Measurements from ENCODE around the gene VKORC1L1.
"Not testable (repeated sequence)": the region's sequence is repeated elsewhere in the genome, so short reads cannot be mapped to it uniquely, and the experiment has no call there.

Gene VKORC1L1

GRCh38 chr7:65846008-65846570 lies 26.8 kb upstream of the VKORC1L1 start:
- TF ChIP-seq CTCF (conservative IDR thresholded peaks at IDR 0.05; ENCODE audit: low read depth, low read length), result no peak
- no peak overlapping the region for H3K4me3 ChIP-seq (ENCODE audit: low read depth, low read length)
- DNase-seq (ENCODE audit: low read depth), result no peak

- not testable (repeated sequence) for DNase-seq (ENCODE audit: low read depth); H3K4me3 ChIP-seq (ENCODE audit: low read depth, low read length)
Observed at GRCh38 chr7:65853426-65853825, 19.4 kb upstream of the VKORC1L1 start.

GRCh38 chr7:65853892-65854291 lies 19.0 kb upstream of the VKORC1L1 start:
- not testable (repeated sequence) for H3K4me3 ChIP-seq (ENCODE audit: low read depth, low read length); DNase-seq (ENCODE audit: low read depth)

- H3K4me3 ChIP-seq (ENCODE audit: low read depth, low read length); DNase-seq (ENCODE audit: low read depth): not testable (repeated sequence)
Observed at GRCh38 chr7:65857321-65857894, 15.5 kb upstream of the VKORC1L1 start.

GRCh38 chr7:65858660-65859059 lies 14.2 kb upstream of the VKORC1L1 start:
- not testable (repeated sequence) for H3K4me3 ChIP-seq (ENCODE audit: low read depth, low read length); DNase-seq (ENCODE audit: low read depth)

GRCh38 chr7:65866244-65866643 lies 6.6 kb upstream of the VKORC1L1 start:
- H3K4me3 ChIP-seq (ENCODE audit: low read depth, low read length); DNase-seq (ENCODE audit: low read depth): not testable (repeated sequence)

- H3K4me3 ChIP-seq (ENCODE audit: low read depth, low read length); DNase-seq (ENCODE audit: low read depth): not testable (repeated sequence)
Observed at GRCh38 chr7:65867681-65868080, 5.2 kb upstream of the VKORC1L1 start.

GRCh38 chr7:65869312-65869711 lies 3.6 kb upstream of the VKORC1L1 start:
- H3K4me3 ChIP-seq (ENCODE audit: low read depth, low read length), result not testable (repeated sequence)
- peak; percentile 49 for DNase-seq (ENCODE audit: low read depth)

GRCh38 chr7:65871451-65871850 lies 1.4 kb upstream of the VKORC1L1 start:
- DNase-seq (ENCODE audit: low read depth), result peak; percentile 31

GRCh38 chr7:65873582-65874193 lies 814 bp downstream of the VKORC1L1 start:
- peak overlapping the region; percentile 74 for H3K4me3 ChIP-seq (ENCODE audit: low read depth, low read length)
- not testable (repeated sequence) for DNase-seq (ENCODE audit: low read depth)

More at GRCh38 chr7:65871451-65871850, 1.4 kb upstream of the VKORC1L1 start:
- H3K4me3 ChIP-seq (ENCODE audit: low read depth, low read length), result not testable (repeated sequence)

- peak; percentile 13 for DNase-seq (ENCODE audit: low read depth)
- H3K4me3 ChIP-seq (ENCODE audit: low read depth, low read length), result not testable (repeated sequence)
Observed at GRCh38 chr7:65875715-65876114, 2.8 kb downstream of the VKORC1L1 start.

- not testable (repeated sequence) for H3K4me3 ChIP-seq (ENCODE audit: low read depth, low read length); DNase-seq (ENCODE audit: low read depth)
Observed at GRCh38 chr7:65879292-65880153, 6.6 kb downstream of the VKORC1L1 start.

- DNase-seq (ENCODE audit: low read depth); H3K4me3 ChIP-seq (ENCODE audit: low read depth, low read length): not testable (repeated sequence)
Observed at GRCh38 chr7:65880242-65880641, 7.4 kb downstream of the VKORC1L1 start.

GRCh38 chr7:65884983-65885382 lies 12.1 kb downstream of the VKORC1L1 start:
- DNase-seq (ENCODE audit: low read depth); H3K4me3 ChIP-seq (ENCODE audit: low read depth, low read length): not testable (repeated sequence)

GRCh38 chr7:65885533-65885932 lies 12.7 kb downstream of the VKORC1L1 start:
- H3K4me3 ChIP-seq (ENCODE audit: low read depth, low read length); DNase-seq (ENCODE audit: low read depth): not testable (repeated sequence)

GRCh38 chr7:65888434-65889156 lies 15.7 kb downstream of the VKORC1L1 start:
- H3K4me3 ChIP-seq (ENCODE audit: low read depth, low read length); DNase-seq (ENCODE audit: low read depth): not testable (repeated sequence)

GRCh38 chr7:65889722-65890121 lies 16.8 kb downstream of the VKORC1L1 start:
- DNase-seq (ENCODE audit: low read depth); H3K4me3 ChIP-seq (ENCODE audit: low read depth, low read length): not testable (repeated sequence)

All from choroid plexus epithelial cell (primary cell).